ENCODE results near the gene METTL1.

GRCh38 chr12:57806677-57807076 lies 34.8 kb upstream of the METTL1 start:
- TF ChIP-seq CTCF (IDR thresholded peaks at IDR 0.05) (no peak), ZFX (IDR thresholded peaks at IDR 0.05; ENCODE audit: borderline replicate concordance) (no peak)
